ENCODE measurements around the gene ELMOD3.
"Not testable (repeated sequence)": the region's sequence is repeated elsewhere in the genome, so short reads cannot be mapped to it uniquely, and the experiment has no call there.

Gene ELMOD3

GRCh38 chr2:85329701-85330100 lies 24.9 kb upstream of the ELMOD3 start:
- DNase-seq, result not testable (repeated sequence)

DNA sequence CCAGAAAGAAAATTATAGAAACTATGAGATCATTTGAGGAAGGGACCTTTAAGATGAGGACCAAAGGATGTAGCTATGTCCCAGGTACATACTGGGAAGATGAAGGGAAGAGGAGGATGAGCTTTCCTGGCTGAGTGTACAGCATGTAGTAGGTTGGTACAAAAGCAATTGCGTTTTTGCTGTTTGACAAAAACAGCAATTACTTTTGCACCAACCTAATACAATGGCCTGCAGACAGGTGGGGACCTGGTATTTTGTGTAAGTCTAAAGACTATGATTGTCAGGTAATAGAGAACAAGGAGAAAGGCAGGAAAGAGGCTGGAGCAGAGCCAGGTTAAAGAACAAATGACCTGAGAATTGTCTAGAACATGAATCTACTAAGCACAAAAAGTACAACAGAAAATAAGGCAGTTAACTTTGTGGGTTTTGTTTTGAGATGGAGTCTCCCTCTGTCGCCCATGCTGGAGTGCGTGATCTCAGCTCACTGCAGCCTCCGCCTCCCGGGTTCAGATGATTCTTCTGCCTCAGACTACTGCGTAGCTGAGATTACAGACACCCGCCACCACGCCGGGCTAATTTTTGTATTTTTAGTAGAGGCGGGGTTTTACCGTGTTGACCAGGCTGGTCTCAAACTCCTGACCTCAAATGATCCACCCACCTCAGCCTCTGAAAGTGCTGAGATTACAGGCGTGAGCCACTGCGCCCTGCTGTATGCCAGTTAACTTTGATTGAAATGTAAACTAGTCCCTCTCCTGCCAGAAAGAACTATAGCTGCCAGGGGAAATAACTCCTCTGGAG lies 23.5 kb upstream of the ELMOD3 start:
- no peak for DNase-seq

GRCh38 chr2:85333877-85334276 lies 20.7 kb upstream of the ELMOD3 start:
- DNase-seq, result not testable (repeated sequence)

GRCh38 chr2:85334928-85335327 lies 19.6 kb upstream of the ELMOD3 start:
- no peak for DNase-seq

DNA sequence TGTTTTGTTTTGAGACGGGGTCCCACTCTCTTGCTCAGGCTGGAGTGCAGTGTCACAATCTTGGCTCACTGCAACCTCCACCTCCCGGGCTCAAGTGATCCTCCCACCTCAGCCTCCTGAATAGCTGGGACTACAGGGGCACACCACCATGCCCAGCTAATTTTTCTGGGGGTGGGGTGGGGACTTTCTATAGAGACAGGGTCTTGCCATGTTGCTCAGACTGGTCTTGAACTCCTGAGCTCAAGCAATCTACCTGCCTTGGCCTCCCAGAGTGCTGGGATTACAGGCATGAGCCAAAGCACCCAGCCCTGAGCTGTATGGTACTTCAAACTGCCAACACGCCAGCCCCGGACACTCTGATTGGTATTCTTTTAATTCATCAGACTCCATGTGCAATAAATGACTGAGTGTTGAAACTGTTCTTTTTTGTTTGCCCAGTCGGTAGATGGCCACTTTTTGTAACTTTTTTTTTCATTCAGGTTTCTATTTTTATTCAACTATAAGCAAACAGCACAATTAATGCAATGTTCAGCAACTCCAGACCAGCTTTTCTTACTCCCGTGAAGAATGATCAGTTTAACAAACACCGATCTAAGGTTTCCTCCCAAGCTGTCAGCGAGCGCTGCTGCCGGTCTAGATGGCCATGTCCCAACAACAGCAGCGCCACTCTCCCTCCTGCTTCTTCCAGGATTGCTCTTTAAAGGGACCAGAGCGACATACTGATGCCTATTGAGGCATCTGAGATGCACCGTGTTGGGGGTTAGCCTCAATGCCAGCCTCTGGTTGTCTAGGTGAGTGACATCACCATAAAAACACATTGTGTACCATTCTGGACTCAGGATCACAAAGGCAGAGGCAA lies 14.3 kb upstream of the ELMOD3 start:
- no peak for DNase-seq

- no peak for DNase-seq
Observed at GRCh38 chr2:85341269-85342029, 13.1 kb upstream of the ELMOD3 start.

DNA sequence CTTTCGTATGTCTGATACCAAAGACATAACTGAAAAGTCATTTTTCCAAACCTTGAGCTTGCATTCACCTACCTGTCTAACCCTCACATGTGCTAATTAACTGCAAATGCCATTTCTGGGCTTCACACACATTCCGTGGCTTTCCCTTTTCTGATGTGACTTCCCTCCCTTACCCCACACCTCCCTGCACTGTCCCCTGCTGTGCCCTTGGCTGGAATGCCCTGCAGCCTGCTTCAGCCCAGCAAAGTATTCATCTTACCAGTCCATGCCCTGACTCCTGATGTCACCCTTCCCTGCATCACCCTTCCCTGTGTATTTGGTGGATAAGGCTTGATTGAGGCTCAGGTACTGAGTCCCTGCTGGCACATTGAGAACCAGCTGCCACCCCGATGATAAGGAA lies 12.4 kb upstream of the ELMOD3 start:
- no peak for DNase-seq

- DNase-seq, result not testable (repeated sequence)
Observed at GRCh38 chr2:85343207-85343895, 11.2 kb upstream of the ELMOD3 start.

DNA sequence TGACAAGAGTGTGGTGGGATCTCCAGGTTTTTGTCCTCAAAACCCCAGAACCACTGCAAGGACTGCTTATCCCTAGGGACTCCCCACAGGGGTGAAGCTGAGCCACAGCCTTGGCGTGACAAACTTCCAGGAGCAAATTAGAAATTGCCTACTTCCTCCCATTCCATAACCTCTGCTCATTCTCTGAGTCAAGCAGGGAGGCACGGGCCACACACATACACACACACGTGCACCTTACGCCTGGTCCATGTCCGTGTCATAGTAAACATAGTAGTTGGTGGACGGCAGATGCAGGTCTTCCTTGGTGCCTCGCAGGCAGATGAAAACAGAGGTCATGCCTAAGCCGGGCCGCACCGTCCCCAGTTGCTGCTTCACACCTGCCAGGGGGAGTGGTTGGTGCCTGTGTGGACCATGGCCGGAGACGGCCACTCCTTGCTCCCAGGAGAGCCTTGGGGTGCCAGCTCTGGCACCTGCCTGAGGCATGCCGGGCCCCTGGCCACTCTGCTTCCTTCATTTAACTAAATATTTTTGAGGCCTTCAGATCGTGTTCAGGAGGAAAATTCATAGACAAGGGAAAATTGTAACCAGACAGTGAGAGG lies 10.1 kb upstream of the ELMOD3 start:
- no peak for DNase-seq

DNA sequence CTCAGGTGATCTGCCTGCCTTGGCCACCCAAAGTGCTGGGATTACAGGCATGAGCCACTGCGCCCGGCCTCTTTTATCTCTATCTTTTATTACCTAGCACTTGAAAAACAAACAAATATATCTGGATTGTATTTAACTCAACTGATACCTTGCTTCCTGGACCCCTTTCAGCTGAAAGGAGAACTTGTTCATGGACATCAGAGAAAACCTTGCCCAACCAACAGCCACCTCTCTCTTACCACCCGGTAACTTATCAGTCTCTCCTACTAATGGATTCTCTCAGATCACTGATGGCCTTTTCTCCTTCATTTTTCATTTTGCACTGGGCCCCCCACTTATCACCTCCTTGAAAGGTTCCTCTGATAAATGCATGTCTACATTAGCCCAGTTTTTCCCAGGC lies 7.0 kb upstream of the ELMOD3 start:
- no peak for DNase-seq

- peak; percentile 43 for DNase-seq
Observed at GRCh38 chr2:85353876-85354285, 688 bp upstream of the ELMOD3 start.

- no peak for DNase-seq
Observed at GRCh38 chr2:85355073-85355410, 473 bp downstream of the ELMOD3 start.

DNA sequence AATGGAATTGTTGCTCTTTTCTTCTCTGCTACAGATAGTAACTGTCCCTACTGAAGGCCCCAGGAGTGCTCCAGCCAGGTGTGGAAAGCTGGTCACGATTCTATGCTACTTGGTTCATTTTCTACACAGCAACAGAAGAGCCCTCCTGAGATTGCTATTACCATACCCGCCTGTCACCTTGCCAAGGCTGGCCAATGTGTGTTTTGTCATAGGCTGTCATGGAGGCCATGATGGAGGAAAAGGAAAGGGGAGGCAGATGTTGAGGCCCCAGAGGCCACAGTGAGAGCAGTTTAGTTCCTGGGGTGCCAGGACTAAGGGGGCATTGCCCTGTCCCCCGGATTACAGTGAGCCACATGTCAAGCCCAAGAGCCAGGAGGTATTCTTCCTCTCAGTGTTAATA lies 952 bp downstream of the ELMOD3 start:
- no peak for DNase-seq

- DNase-seq, result no peak
Observed at GRCh38 chr2:85356186-85356585, 1.6 kb downstream of the ELMOD3 start.

DNA sequence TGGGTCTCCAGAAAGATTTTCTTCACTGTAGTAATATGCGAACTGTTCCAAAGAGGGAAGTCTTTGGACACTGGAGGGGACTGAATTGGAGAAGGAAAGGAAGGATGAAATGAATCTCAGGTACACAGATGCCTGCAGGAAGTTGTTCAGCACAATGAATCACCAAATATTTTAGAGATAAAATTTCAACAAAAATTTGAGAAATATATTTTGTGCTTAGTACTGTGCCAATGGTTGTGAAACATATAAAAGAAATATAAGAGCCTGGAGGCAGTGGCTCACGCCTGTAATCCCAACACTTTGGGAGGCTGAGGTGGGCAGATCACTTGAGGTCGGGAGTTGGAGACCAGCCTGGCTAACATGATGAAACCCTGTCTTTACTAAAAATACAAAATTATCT lies 3.2 kb downstream of the ELMOD3 start:
- DNase-seq, result no peak

DNA sequence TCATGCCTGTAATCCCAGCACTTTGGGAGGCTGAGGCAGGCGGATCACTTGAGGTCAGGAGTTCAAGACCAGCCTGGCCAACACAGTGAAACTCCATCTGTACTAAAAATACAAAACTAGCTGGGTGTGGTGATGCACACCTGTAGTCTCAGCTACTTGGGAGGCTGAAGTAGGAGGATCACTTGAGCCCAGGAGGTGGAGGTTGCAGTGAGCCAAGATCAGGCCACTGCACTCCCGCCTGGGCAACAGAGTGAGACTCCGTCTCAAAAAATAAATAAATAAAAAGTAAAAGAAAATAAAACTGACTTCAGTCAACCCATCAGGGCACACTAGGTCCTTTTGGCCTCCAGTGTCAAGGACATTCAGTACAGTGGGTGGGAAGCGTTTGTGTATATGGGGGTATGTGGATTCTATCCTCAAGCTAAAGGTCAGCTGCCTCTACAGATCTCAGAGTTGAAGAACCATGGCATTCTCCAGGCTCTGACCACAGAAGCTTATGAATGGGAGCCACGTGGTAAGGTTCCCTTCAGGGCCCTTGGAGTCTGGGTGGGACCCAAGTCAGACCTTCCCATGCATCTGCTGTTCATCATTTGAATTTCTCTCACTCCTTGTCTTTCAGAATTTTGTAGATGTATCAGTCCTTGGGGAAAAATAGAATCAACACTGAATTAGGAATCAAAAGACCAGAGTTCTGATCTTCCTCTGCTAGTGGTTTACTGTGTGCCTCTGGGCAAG lies 8.3 kb downstream of the ELMOD3 start:
- not testable (repeated sequence) for DNase-seq

GRCh38 chr2:85367180-85367579 lies 12.6 kb downstream of the ELMOD3 start:
- DNase-seq, result no peak

DNA sequence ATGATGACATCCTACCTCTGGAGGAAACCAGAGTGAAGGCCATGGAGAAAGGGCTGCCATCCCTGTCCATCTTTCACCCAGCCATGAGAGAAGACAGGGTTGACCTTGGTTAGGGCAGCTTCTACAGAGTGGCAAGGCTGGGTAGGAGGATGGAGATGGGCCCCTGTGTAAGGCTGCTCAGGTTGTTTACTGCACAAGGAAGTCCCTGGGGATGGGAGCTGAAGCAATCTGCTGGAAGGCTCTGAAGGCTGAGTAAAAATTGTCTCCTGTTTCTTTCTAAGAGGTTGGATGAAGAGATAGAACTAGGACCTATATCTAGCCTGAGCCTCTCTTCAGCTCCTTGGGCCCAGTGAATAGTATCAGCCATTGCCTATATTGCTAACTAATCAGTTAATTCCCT lies 14.4 kb downstream of the ELMOD3 start:
- DNase-seq, result no peak

- DNase-seq, result no peak
Observed at GRCh38 chr2:85369500-85369899, 14.9 kb downstream of the ELMOD3 start.

- DNase-seq, result no peak
Observed at GRCh38 chr2:85371045-85371444, 16.5 kb downstream of the ELMOD3 start.

GRCh38 chr2:85376291-85377065 lies 21.9 kb downstream of the ELMOD3 start:
- DNase-seq, result no peak
